Stimulated activated CD4-positive, alpha-beta T cell treated with anti-CD3 and anti-CD28 coated beads, Interleukin-1b, Interleukin-23, amount 100 ng/mL, for 24 hours (primary cell): ENCODE results near the gene PLSCR1.
"Not testable (repeated sequence)": the region's sequence is repeated elsewhere in the genome, so short reads cannot be mapped to it uniquely, and the experiment has no call there.

Experiments used
- DNase-seq, 4 experiments: peaks; one replicate each; pipeline ENCODE4 v3.0.0-alpha.2; 2020; ENCODE audit warnings: low read depth in 4 of 4, low spot score in 1 of 4

PLSCR1 gene

GRCh38 chr3:146550743-146551510 lies 6.5 kb upstream of the PLSCR1 start:
- DNase-seq, result no peak

DNA sequence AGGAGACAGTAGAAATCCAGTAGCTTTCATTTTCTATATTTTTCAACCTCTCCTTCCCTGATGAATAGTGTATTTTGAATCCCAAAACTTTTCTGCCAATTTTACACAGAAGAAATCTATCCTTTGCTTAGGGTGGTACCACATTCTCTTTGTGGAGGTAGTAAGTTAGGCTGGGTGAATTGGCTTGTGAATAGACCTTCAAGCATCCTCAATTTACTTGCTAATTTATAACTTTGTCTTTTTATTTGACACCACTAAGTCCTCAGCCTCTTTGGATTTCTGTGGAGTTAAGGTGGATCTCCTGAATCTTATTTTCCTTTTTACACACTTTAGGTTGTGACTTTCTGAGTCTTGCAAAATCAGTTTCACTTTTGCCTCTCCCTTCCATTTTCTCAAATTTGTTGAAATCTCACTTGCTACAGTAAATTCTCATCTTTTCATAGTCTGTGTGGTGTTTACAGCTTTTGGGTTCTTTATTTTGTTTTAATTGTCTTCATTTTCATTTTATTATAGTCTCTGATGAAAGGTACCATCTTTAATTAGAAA lies 5.7 kb upstream of the PLSCR1 start:
- DNase-seq, result no peak

- no peak for DNase-seq
Observed at GRCh38 chr3:146547235-146547835, 2.9 kb upstream of the PLSCR1 start.

GRCh38 chr3:146546366-146546965 lies 2.1 kb upstream of the PLSCR1 start:
- no peak for DNase-seq

DNA sequence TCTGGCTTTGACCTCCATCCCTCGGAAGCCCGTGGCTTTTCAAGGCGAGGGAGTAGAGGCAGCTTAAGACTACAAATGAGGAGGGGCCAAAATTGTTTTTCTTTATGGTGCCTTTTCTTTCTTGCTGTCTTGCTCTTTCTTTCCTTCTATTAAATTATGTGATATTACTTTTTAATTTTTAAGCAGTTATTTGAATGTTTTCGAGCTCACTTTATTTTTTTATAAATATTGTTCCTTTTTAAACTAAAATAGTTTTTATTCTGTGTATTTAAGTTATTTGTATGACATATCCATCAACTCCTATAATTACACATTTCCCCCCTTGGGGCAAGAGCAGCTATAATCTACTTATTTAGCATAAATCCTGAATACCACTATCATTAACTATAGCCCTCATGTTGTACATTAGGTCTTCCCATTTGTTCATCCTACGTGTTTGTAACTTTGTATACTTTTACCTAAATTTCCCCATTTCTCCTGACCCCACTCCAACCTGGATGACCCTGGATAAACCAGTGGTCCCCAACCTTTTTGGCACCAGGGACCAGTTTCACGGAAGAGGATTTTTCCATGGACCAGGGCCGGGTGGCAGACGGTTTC lies 622 bp upstream of the PLSCR1 start:
- DNase-seq, result no peak

GRCh38 chr3:146543461-146544001 lies 876 bp downstream of the PLSCR1 start:
- DNase-seq, result no peak

DNA sequence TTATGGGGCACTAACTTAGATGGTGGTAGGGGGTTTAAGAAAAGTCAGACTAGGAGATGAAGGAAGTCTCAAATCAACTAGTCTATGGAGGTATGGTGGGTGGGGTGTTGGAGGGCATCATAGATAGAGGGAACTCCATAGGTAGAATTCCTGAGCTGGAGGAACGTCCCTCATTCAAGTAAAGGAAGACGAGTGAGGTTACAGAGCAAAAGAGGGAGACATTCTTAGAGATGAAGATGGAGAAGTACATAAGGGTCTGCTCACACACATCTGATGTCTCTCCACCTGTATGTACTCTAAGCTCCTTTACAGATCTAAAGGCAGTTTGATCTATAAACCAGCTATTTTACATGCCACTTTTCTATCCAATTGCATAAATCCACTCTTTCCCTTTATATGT lies 1.4 kb downstream of the PLSCR1 start:
- DNase-seq, result no peak

- no peak for DNase-seq
Observed at GRCh38 chr3:146542179-146542578, 2.2 kb downstream of the PLSCR1 start.

- no peak for DNase-seq
Observed at GRCh38 chr3:146540978-146541377, 3.4 kb downstream of the PLSCR1 start.

- DNase-seq, result no peak
Observed at GRCh38 chr3:146540236-146540635, 4.2 kb downstream of the PLSCR1 start.

- no peak for DNase-seq
Observed at GRCh38 chr3:146539315-146539714, 5.1 kb downstream of the PLSCR1 start.

GRCh38 chr3:146537603-146538002 lies 6.8 kb downstream of the PLSCR1 start:
- no peak for DNase-seq

DNA sequence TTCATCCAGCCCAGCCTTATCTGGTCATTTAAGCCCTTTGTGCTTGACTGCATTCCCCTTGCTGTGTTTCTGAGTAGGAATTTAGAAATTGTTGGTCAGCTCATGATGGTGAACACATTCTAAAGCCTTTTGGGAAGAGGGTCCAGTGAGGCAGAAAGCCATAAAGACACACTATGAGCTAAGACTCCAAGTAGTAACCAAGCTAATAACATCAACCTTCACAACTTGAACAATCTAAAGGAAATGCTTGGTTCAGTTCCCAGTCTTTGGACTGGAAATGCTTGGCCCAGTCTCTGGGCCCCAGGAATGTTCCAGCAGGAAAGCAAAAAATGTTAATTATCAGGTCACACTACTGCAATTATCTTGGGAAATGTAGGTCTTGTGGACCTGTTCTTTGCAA lies 7.7 kb downstream of the PLSCR1 start:
- DNase-seq, result no peak

DNA sequence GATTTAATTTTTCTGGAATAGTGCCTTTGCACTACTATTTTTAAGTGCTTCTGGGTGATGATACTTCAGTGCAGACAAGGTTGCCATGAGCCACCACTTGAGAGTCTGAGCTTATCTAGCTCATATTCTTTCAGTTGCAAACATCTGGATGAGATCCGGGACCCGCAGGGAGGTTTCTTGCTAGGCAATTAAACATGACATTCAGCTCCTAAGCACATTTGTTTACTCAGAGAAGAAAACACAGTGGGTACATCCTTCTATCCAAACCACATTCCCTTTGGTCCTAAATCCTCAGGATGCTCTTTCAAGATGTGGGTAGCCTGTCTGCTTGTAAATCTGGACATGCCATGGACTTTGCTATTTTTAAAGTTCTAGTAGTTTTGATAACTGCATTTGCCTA lies 12.0 kb downstream of the PLSCR1 start:
- no peak for DNase-seq

GRCh38 chr3:146530609-146531008 lies 13.8 kb downstream of the PLSCR1 start:
- DNase-seq, result no peak

GRCh38 chr3:146529021-146529420 lies 15.4 kb downstream of the PLSCR1 start:
- DNase-seq, result no peak

DNA sequence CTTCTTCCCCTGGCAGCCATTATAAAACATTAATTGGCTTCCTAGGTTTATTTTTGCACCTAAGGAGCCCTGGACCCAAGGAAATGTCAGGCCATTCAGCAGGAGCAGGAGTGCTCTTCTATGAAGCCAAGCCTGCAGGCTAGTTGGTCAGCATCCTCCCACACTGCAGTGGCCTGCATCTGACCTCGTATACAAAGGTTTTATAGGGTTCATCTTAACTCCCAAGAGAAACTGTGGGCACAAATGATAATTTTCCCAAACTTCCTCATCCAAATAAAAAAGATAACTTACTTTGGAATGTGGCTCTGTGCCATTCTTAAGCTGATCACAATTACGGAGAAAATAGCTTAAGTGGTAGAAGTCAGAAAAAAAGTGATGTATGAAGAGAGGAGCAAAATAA lies 19.4 kb downstream of the PLSCR1 start:
- DNase-seq, result no peak

DNA sequence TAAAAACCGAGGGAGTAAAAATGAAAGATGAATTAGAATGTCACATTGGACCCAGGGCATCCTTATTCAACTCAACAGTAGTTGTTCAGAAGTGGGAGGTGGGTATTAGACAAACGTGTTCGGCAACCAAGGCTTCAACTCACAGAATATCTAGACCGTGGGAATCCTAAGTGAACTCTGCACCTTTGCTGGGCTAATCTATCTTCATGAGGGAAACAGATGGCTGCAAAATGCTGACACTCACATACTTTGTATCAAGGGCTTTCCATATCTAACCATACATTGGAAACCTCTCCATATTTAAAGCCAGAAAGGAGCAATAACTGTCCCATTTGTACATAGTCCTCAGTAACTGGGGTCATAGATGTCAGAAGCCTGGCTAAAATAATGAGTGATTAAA lies 20.9 kb downstream of the PLSCR1 start:
- no peak for DNase-seq

DNA sequence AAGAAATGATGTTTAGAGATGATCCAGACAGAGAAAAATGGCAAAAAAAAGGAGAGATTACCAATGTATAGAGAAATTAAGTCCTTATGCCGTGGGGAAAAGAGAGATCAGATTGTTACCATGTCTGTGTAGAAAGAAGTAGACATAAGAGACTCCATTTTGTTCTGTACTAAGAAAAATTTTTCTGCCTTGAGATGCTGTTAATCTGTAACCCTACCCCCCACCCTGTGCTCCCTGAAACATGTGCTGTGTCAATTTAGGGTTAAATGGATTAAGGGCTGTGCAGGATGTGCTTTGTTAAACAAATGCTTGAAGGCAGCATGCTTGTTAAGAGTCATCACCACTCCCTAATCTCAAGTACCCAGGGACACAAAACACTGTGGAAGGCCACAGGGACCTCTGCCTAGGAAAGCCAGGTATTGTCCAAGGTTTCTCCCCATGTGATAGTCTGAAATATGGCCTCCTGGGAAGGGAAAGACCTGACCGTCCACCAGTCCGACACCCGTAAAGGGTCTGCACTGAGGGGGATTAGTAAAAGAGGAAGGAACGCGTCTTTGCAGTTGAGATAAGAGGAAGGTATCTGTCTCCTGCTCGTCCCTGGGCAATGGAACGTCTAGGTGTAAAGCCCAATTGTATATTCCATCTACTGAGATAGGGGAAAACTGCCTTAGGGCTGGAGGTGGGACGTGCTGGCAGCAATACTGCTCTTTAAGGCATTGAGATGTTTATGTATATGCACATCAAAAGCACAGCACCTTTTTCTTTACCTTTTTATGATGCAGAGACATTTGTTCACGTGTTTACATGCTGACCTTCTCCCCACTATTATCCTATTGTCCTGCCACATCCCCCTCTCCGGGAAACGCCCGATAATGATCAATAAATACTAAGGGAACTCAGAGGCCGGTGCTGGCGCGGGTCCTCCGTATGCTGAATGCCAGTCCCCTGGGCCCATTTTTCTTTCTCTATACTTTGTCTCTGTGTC lies 21.9 kb downstream of the PLSCR1 start:
- DNase-seq, result not testable (repeated sequence)

DNA sequence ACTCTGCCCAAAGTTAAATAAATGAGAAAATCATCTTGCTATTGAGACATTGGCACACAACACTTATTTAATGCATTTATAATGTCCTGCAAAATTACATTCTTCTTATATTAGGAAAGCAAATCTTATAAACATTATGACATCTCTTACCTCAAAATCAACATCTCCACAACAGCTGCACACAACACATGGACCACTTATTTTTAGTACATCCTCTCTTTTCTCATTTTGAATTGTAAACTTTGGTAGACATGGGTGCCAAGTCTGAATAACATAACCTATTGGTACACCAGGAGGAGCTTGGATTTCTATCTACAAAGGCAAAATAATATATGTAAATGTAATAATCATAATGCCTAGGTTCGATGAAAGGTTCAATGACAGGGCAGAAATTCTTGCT lies 23.0 kb downstream of the PLSCR1 start:
- DNase-seq, result no peak
